Measurements from ENCODE around the gene IER2.
"Not testable (repeated sequence)": the region's sequence is repeated elsewhere in the genome, so short reads cannot be mapped to it uniquely, and the experiment has no call there.

The IER2 gene

DNA sequence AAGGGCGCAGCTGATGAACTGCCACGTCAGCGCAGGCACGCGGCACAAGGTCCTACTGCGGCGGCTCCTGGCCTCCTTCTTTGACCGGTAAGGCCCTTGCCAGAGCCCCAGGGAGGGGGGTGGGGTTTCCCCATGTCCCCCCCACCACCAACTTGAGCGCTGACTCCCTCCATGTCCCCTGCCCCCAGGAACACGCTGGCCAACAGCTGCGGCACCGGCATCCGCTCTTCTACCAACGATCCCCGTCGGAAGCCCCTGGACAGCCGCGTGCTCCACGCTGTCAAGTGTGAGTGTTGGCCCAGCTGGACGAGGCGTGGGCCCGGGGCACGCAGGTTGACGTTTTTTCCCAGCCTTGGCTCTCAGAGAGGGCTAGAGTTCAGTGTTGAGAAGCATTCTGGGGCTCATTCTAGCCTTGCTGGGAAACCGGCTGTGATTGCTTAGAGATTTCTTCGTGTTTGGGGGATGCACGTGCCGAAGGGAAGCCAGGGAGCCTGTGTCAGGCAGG lies 12.9 kb upstream of the IER2 start:
- TF ChIP-seq SPI1 (IDR thresholded peaks at IDR 0.05; ENCODE audit: low read depth, low read length) = no peak
- no peak for TF ChIP-seq POU2F2 (IDR thresholded peaks at IDR 0.05; ENCODE audit: low read depth, low read length)
- TF ChIP-seq PAX5 (IDR thresholded peaks at IDR 0.05; ENCODE audit: insufficient read depth, low read length, severe bottlenecking) = no peak
- TF ChIP-seq POLR2AphosphoS5 (IDR thresholded peaks at IDR 0.05; ENCODE audit: low read depth, low read length) = no peak
- TF ChIP-seq POLR2A (IDR thresholded peaks at IDR 0.05; ENCODE audit: low read depth, low read length) = no peak
- TF ChIP-seq TAF1 (IDR thresholded peaks at IDR 0.05; ENCODE audit: low read depth, low read length) = no peak
- FAIRE-seq = no peak
- no peak for DNase-seq (ENCODE audit: insufficient read length, low spot score)

GRCh38 chr19:13138171-13138915 lies 11.9 kb upstream of the IER2 start:
- DNase-seq (ENCODE audit: insufficient read length, low spot score) (no peak), FAIRE-seq (no peak)
- TF ChIP-seq POLR2AphosphoS5 (IDR thresholded peaks at IDR 0.05; ENCODE audit: low read depth, low read length) (no peak), SPI1 (IDR thresholded peaks at IDR 0.05; ENCODE audit: low read depth, low read length) (no peak), POLR2A (IDR thresholded peaks at IDR 0.05; ENCODE audit: low read depth, low read length) (no peak), PAX5 (IDR thresholded peaks at IDR 0.05; ENCODE audit: insufficient read depth, low read length, severe bottlenecking) (no peak), POU2F2 (IDR thresholded peaks at IDR 0.05; ENCODE audit: low read depth, low read length) (no peak), TAF1 (IDR thresholded peaks at IDR 0.05; ENCODE audit: low read depth, low read length) (no peak)

DNA sequence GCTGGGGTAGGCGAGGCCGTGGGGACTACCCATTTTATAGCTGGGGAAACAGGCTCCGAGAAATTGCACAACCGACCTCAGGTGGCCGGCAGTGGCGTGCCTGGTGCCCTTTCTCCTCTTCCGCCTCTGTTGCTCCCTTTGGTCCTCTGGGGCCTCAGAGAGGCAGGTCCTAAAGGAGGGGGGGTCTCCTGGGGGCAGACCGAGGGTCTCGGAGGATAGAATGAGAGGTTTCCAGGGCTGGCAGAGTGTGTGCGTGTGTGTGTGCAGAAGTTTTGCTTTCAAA lies 11.4 kb upstream of the IER2 start:
- no peak for DNase-seq (ENCODE audit: insufficient read length, low spot score)
- TF ChIP-seq POU2F2 (IDR thresholded peaks at IDR 0.05; ENCODE audit: low read depth, low read length) = no peak
- no peak for TF ChIP-seq POLR2AphosphoS5 (IDR thresholded peaks at IDR 0.05; ENCODE audit: low read depth, low read length)
- no peak for TF ChIP-seq POLR2A (IDR thresholded peaks at IDR 0.05; ENCODE audit: low read depth, low read length)
- TF ChIP-seq SPI1 (IDR thresholded peaks at IDR 0.05; ENCODE audit: low read depth, low read length) = no peak
- no peak for FAIRE-seq

- FAIRE-seq (no peak), DNase-seq (ENCODE audit: insufficient read length, low spot score) (no peak)
- TF ChIP-seq TAF1 (IDR thresholded peaks at IDR 0.05; ENCODE audit: low read depth, low read length) = no peak
- TF ChIP-seq PAX5 (IDR thresholded peaks at IDR 0.05; ENCODE audit: insufficient read depth, low read length, severe bottlenecking) = no peak
- no peak for TF ChIP-seq POLR2A (IDR thresholded peaks at IDR 0.05; ENCODE audit: low read depth, low read length)
- no peak for TF ChIP-seq POU2F2 (IDR thresholded peaks at IDR 0.05; ENCODE audit: low read depth, low read length)
- no peak for TF ChIP-seq SPI1 (IDR thresholded peaks at IDR 0.05; ENCODE audit: low read depth, low read length)
- no peak for TF ChIP-seq POLR2AphosphoS5 (IDR thresholded peaks at IDR 0.05; ENCODE audit: low read depth, low read length)
Measured at GRCh38 chr19:13139633-13140311, 10.4 kb upstream of the IER2 start.

- DNase-seq (ENCODE audit: insufficient read length, low spot score) (no peak), FAIRE-seq (no peak)
- TF ChIP-seq POLR2AphosphoS5 (IDR thresholded peaks at IDR 0.05; ENCODE audit: low read depth, low read length) = no peak
- TF ChIP-seq POLR2A (IDR thresholded peaks at IDR 0.05; ENCODE audit: low read depth, low read length) = no peak
- TF ChIP-seq PAX5 (IDR thresholded peaks at IDR 0.05; ENCODE audit: insufficient read depth, low read length, severe bottlenecking) = no peak
- no peak for TF ChIP-seq POU2F2 (IDR thresholded peaks at IDR 0.05; ENCODE audit: low read depth, low read length)
- TF ChIP-seq SPI1 (IDR thresholded peaks at IDR 0.05; ENCODE audit: low read depth, low read length) = no peak
- no peak for TF ChIP-seq TAF1 (IDR thresholded peaks at IDR 0.05; ENCODE audit: low read depth, low read length)
Measured at GRCh38 chr19:13146763-13147563, 3.2 kb upstream of the IER2 start.

GRCh38 chr19:13149173-13149627 lies 1.0 kb upstream of the IER2 start:
- FAIRE-seq; DNase-seq (ENCODE audit: insufficient read length, low spot score): not testable (repeated sequence)

GRCh38 chr19:13149628-13150186 lies 504 bp upstream of the IER2 start:
- DNase-seq (ENCODE audit: insufficient read length, low spot score) = no peak
- no peak for FAIRE-seq

GRCh38 chr19:13150931-13151604 lies 857 bp downstream of the IER2 start:
- DNase-seq (ENCODE audit: insufficient read length, low spot score) (no peak), FAIRE-seq (no peak)
- TF ChIP-seq POU2F2 (IDR thresholded peaks at IDR 0.05; ENCODE audit: low read depth, low read length) = no peak
- no peak for TF ChIP-seq POLR2AphosphoS5 (IDR thresholded peaks at IDR 0.05; ENCODE audit: low read depth, low read length)
- TF ChIP-seq PAX5 (IDR thresholded peaks at IDR 0.05; ENCODE audit: insufficient read depth, low read length, severe bottlenecking) = no peak
- no peak for TF ChIP-seq TAF1 (IDR thresholded peaks at IDR 0.05; ENCODE audit: low read depth, low read length)
- TF ChIP-seq SPI1 (IDR thresholded peaks at IDR 0.05; ENCODE audit: low read depth, low read length) = no peak
- no peak for TF ChIP-seq POLR2A (IDR thresholded peaks at IDR 0.05; ENCODE audit: low read depth, low read length)

More at GRCh38 chr19:13149628-13150186, 504 bp upstream of the IER2 start:
- TF ChIP-seq TAF1 (IDR thresholded peaks at IDR 0.05; ENCODE audit: low read depth, low read length) = no peak
- TF ChIP-seq POLR2AphosphoS5 (IDR thresholded peaks at IDR 0.05; ENCODE audit: low read depth, low read length) = no peak
- no peak for TF ChIP-seq POLR2A (IDR thresholded peaks at IDR 0.05; ENCODE audit: low read depth, low read length)
- no peak for TF ChIP-seq SPI1 (IDR thresholded peaks at IDR 0.05; ENCODE audit: low read depth, low read length)
- no peak for TF ChIP-seq POU2F2 (IDR thresholded peaks at IDR 0.05; ENCODE audit: low read depth, low read length)
- no peak for TF ChIP-seq PAX5 (IDR thresholded peaks at IDR 0.05; ENCODE audit: insufficient read depth, low read length, severe bottlenecking)

All from GM12891 (cell line).